Parathyroid adenoma (tissue), 2 donors: ENCODE results near the gene ATP2B1.
"Not testable (repeated sequence)": the region's sequence is repeated elsewhere in the genome, so short reads cannot be mapped to it uniquely, and the experiment has no call there.

Source experiments
- H2AFZ ChIP-seq: fragments of 300-600 bp; sonication (generic); one replicate; pipeline ENCODE4 v1.7.0; 2017; ENCODE audit warnings: antibody characterized with exemption, mild to moderate bottlenecking
- H3K27ac ChIP-seq: fragments of 300-600 bp; sonication (generic); one replicate; pipeline ENCODE4 v1.7.0; 2017
- H3K27me3 ChIP-seq: fragments of 300-600 bp; sonication (generic); one replicate; pipeline ENCODE4 v1.7.0; 2017; ENCODE audit warnings: low read length; ENCODE audit not compliant: control insufficient read depth, insufficient read depth
- H3K36me3 ChIP-seq: fragments of 300-600 bp; sonication (generic); one replicate; pipeline ENCODE4 v1.7.0; 2017; ENCODE audit warnings: low read length; ENCODE audit not compliant: control insufficient read depth, insufficient read depth
- H3K4me1 ChIP-seq: fragments of 300-600 bp; sonication (generic); one replicate; pipeline ENCODE4 v1.7.0; 2017; ENCODE audit warnings: control low read depth
- H3K4me2 ChIP-seq: fragments of 300-600 bp; sonication (generic); one replicate; pipeline ENCODE4 v1.7.0; 2017; ENCODE audit warnings: low read length
- H3K4me3 ChIP-seq: fragments of 300-600 bp; sonication (generic); one replicate; pipeline ENCODE4 v1.7.0; 2017; ENCODE audit warnings: low read depth, low read length
- H3K79me2 ChIP-seq: fragments of 300-600 bp; sonication (generic); one replicate; pipeline ENCODE4 v1.7.0; 2017; ENCODE audit warnings: control low read depth
- H3K9ac ChIP-seq: fragments of 300-600 bp; sonication (generic); one replicate; pipeline ENCODE4 v1.7.0; 2017; ENCODE audit warnings: mild to moderate bottlenecking
- H3K9me3 ChIP-seq: fragments of 300-600 bp; sonication (generic); one replicate; pipeline ENCODE4 v1.7.0; 2017; ENCODE audit warnings: low read length; ENCODE audit not compliant: control insufficient read depth
- CTCF ChIP-seq: fragments of 300-600 bp; sonication (generic); IDR thresholded peaks from one replicate; pipeline ENCODE4 v1.7.0; 2017; ENCODE audit warnings: antibody characterized with exemption, mild to moderate bottlenecking
- donor health status: primary hyperparathyroidism.

ATP2B1 gene

GRCh38 chr12:89698607-89699006 lies 10.0 kb downstream of the ATP2B1 start:
- H3K4me1 ChIP-seq = peaks cover 2% of the 10 kb centered on the region
- no peaks in the 10 kb centered on the region for H3K36me3 ChIP-seq
- no peak overlapping the region for H3K4me3 ChIP-seq
- H2AFZ ChIP-seq = no peak overlapping the region
- no peak overlapping the region for H3K4me2 ChIP-seq
- no peak for TF ChIP-seq CTCF
- no peaks in the 10 kb centered on the region for H3K9me3 ChIP-seq
- H3K27me3 ChIP-seq = no peaks in the 10 kb centered on the region
- no peak overlapping the region for H3K9ac ChIP-seq
- peaks cover 22% of the 10 kb centered on the region for H3K79me2 ChIP-seq
- no peak overlapping the region for H3K27ac ChIP-seq

GRCh38 chr12:89697728-89698127 lies 10.9 kb downstream of the ATP2B1 start:
- not testable (repeated sequence) for H3K4me2 ChIP-seq, H3K36me3 ChIP-seq, H3K27ac ChIP-seq, H3K4me3 ChIP-seq, H3K4me1 ChIP-seq, H3K9me3 ChIP-seq, H3K27me3 ChIP-seq, H2AFZ ChIP-seq, H3K9ac ChIP-seq
- peaks cover 22% of the 10 kb centered on the region for H3K79me2 ChIP-seq

- H3K9ac ChIP-seq = no peak overlapping the region
- no peak for TF ChIP-seq CTCF
- no peak overlapping the region for H2AFZ ChIP-seq
- H3K27me3 ChIP-seq = no peaks in the 10 kb centered on the region
- H3K4me3 ChIP-seq = no peak overlapping the region
- H3K27ac ChIP-seq = no peak overlapping the region
- no peaks in the 10 kb centered on the region for H3K9me3 ChIP-seq
- no peaks in the 10 kb centered on the region for H3K36me3 ChIP-seq
- H3K4me2 ChIP-seq = no peak overlapping the region
- H3K79me2 ChIP-seq = peaks cover 22% of the 10 kb centered on the region
- peaks cover 10% of the 10 kb centered on the region for H3K4me1 ChIP-seq
Measured at GRCh38 chr12:89697296-89697695, 11.3 kb downstream of the ATP2B1 start.

GRCh38 chr12:89695830-89696229 lies 12.8 kb downstream of the ATP2B1 start:
- Histone ChIP-seq H2AFZ (no peak overlapping the region), H3K27ac (no peak overlapping the region), H3K27me3 (no peaks in the 10 kb centered on the region), H3K9ac (no peak overlapping the region), H3K4me2 (no peak overlapping the region), H3K36me3 (no peaks in the 10 kb centered on the region), H3K79me2 (peaks cover 18% of the 10 kb centered on the region), H3K4me1 (peaks cover 10% of the 10 kb centered on the region), H3K9me3 (no peaks in the 10 kb centered on the region), H3K4me3 (no peak overlapping the region)
- TF ChIP-seq CTCF = no peak

GRCh38 chr12:89695100-89695499 lies 13.5 kb downstream of the ATP2B1 start:
- Histone ChIP-seq H3K4me3 (no peak overlapping the region), H3K9me3 (no peaks in the 10 kb centered on the region), H3K79me2 (peaks cover 18% of the 10 kb centered on the region), H3K4me2 (no peak overlapping the region), H3K9ac (no peak overlapping the region), H2AFZ (no peak overlapping the region), H3K27ac (no peak overlapping the region), H3K36me3 (no peaks in the 10 kb centered on the region), H3K27me3 (no peaks in the 10 kb centered on the region), H3K4me1 (peaks cover 10% of the 10 kb centered on the region)
- TF ChIP-seq CTCF = no peak
